Adrenal gland (tissue), 12 donors: ENCODE measurements around the gene PTCH2. TPM values are rescaled to one million over a fixed set of nuclear protein-coding genes. Genes with fewer than 3 reads are reported as not detected.
A peak's percentile ranks its signal among the peaks of the same experiment; 100 is the strongest.

ENCODE experiments used
- DNase-seq, 7 donors: peaks; one replicate each; pipeline ENCODE4 v3.0.0-alpha.2; 2019 to 2020
- H3K27ac ChIP-seq, 5 donors: fragments of 200-600 bp; sonication (generic) in 4 of 5; 1 replicate in 3 of 5; 2 replicates in 2 of 5; pipeline versions ENCODE4 v1.5.1 to v1.8.0; 2016 to 2020; ENCODE audit warnings: mild to moderate bottlenecking in 1 of 5
- H3K27me3 ChIP-seq: fragments of 200-600 bp; 2 replicates; pipeline ENCODE4 v1.8.0; 2021
- H3K36me3 ChIP-seq, 2 donors: fragments of 200-600 bp; replicated peaks in 1 of 2; 1 replicate in 1 of 2; 2 replicates in 1 of 2; pipeline versions ENCODE4 v1.5.1 to v1.8.0; 2018 to 2022
- H3K4me1 ChIP-seq, 2 donors: fragments of 200-600 bp; replicated peaks in 1 of 2; 1 replicate in 1 of 2; 2 replicates in 1 of 2; pipeline versions ENCODE4 v1.5.1 to v1.8.0; 2018 to 2021
- H3K4me3 ChIP-seq, 4 donors: fragments of 200-600 bp; sonication (generic) in 3 of 4; one replicate each; pipeline ENCODE4 v1.5.1; 2016 to 2018
- H3K9me3 ChIP-seq, 3 donors: fragments of 200-600 bp; sonication (generic) in 1 of 3; replicated peaks in 1 of 3; 1 replicate in 2 of 3; 2 replicates in 1 of 3; pipeline versions ENCODE4 v1.5.1 to v1.8.0; 2016 to 2021
- CTCF ChIP-seq, 6 experiments: fragments of 450-650 bp in 4 of 6; fragments of 200-600 bp in 2 of 6; sonication (generic) in 1 of 6; IDR thresholded peaks; 1 replicate in 5 of 6; 2 replicates in 1 of 6; pipeline versions ENCODE4 v1.5.1 to v1.8.0; 2016 to 2021; ENCODE audit warnings: antibody characterized with exemption in 6 of 6, mild to moderate bottlenecking in 2 of 6, moderate library complexity in 1 of 6
- POLR2A ChIP-seq, 2 donors: fragments of 450-650 bp; IDR thresholded peaks; one replicate each; pipeline ENCODE4 v1.6.1; 2017; ENCODE audit warnings: antibody characterized with exemption in 2 of 2, mild to moderate bottlenecking in 2 of 2, moderate library complexity in 1 of 2
- WGBS, 4 donors: extraction: QIAGEN DNeasy Blood & Tissue Kit in 2 of 4; methylation state at CpG; one replicate each; pipeline versions ENCODE4 v1.1.5 to v1.1.7; 2013 to 2017; 5-methylcytosine and 5-hydroxymethylcytosine counted together
- intact Hi-C, 2 donors: fragments of 100-400 bp; cut with DNase I; formaldehyde crosslinking; loops; one replicate each; pipeline versions ENCODE4 v1.14.1 to v1.15.0; 2022 to 2023
- polyA plus RNA-seq, 3 donors: library from polyadenylated mRNA; stranded (reverse); fragments of 200-250 nt in 2 of 3; fragments of 350-450 nt in 1 of 3; fragmentation: Illumina TruSeq in 1 of 3; extraction: RNeasy Lipid Tissue Mini Kit (QIAGEN cat#74804) in 1 of 3; gene quantifications; one replicate each; pipeline ENCODE4 v1.2.3, GENCODE V29; 2013 to 2014
- total RNA-seq, 9 donors: library from RNA; depleted of rRNA in 4 of 9; stranded (reverse); fragments of >200 nt in 4 of 9; fragments of 120-200 nt in 1 of 9; fragmentation: NEBNext Ultra II Directional in 1 of 9; extraction: Animal tissue kit (Norgen Biotek cat#: 25700) in 1 of 9; gene quantifications; one replicate each; pipeline versions ENCODE4 v1.1.0 to v1.2.4, GENCODE V29; 2013 to 2023
- donor health status: healthy with polysubstance abuse.
- donor health status: Bipolar disorder and iron deficiency.
- donor health status: DM: yes; HTN: yes; CAD: no.
- donor health status: DM: no; HTN: no; CAD: no.
- donor health status: DM: no; HTN: no; CAD: no.
- donor health status: DM: yes; HTN: yes; CAD: no.

PTCH2 gene
- total and polyA plus RNA-seq, 12 donors, result 0.40 to 7.8 (median 1.8) TPM

GRCh38 chr1:44792736-44793502 is 50.1 kb downstream of the PTCH2 start:
- peak in 5 of 7 donors; percentile 0 to 46 (median 14) for DNase-seq
- H3K4me3 ChIP-seq, result no peak overlapping the region
- H3K27me3 ChIP-seq, result no peaks in the 10 kb centered on the region
- H3K36me3 ChIP-seq, result no peaks in the 10 kb centered on the region
- intact Hi-C loops, result loop anchor here in 1 of 2 donors (5.0 kb wide), 1 partner anchor 34 kb away; no protein-coding TSS in a partner anchor
- 89 to 96% (median 91%) methylated on average over 8 to 9 of the region's 9 CpGs for WGBS, 4 donors
- TF ChIP-seq POLR2A (IDR thresholded peaks at IDR 0.05), result no peak
- TF ChIP-seq CTCF (IDR thresholded peaks at IDR 0.05), result no peak
- no peaks in the 10 kb centered on the region for H3K9me3 ChIP-seq
- no peak overlapping the region for H3K27ac ChIP-seq
- no peaks in the 10 kb centered on the region for H3K4me1 ChIP-seq

GRCh38 chr1:44790968-44791801 is 51.9 kb downstream of the PTCH2 start:
- WGBS, 4 donors, result 75 to 87% (median 81%) methylated on average over 6 to 7 of the region's 7 CpGs
- Histone ChIP-seq H3K27me3 (no peaks in the 10 kb centered on the region), H3K4me1 (peaks cover 0 to 6% of the 10 kb centered on the region in 2 donors), H3K4me3 (no peak overlapping the region), H3K27ac (no peak overlapping the region), H3K36me3 (no peaks in the 10 kb centered on the region), H3K9me3 (no peaks in the 10 kb centered on the region)
- intact Hi-C loops, result loop anchor here in 1 of 2 donors (5.0 kb wide), 1 partner anchor 36 kb away; no protein-coding TSS in a partner anchor
- TF ChIP-seq POLR2A (IDR thresholded peaks at IDR 0.05) (no peak), CTCF (IDR thresholded peaks at IDR 0.05) (no peak)
- DNase-seq, result peak in 2 of 7 donors; percentile 9 to 21

GRCh38 chr1:44788120-44788860 is 54.8 kb downstream of the PTCH2 start, which contains the start of gene BEST4:
TSS of gene BEST4 (minus strand) at chr1:44788170. CDS start at chr1:44787705, 465 bp downstream.
- Histone ChIP-seq H3K36me3 (no peaks in the 10 kb centered on the region), H3K4me3 (no peak within 1 kb of the TSS), H3K4me1 (peaks cover 11 to 25% of the 10 kb centered on the region in 2 donors), H3K27me3 (no peaks in the 10 kb centered on the region), H3K9me3 (no peaks in the 10 kb centered on the region), H3K27ac (no peak within 1 kb of the TSS)
- TF ChIP-seq POLR2A (IDR thresholded peaks at IDR 0.05), result no peak
- TF ChIP-seq CTCF (IDR thresholded peaks at IDR 0.05), result no peak
- 72 to 85% (median 80%) methylated on average over 6 to 9 of the region's 9 CpGs for WGBS, 4 donors
- DNase-seq, result no peak
- intact Hi-C loops, result loop anchor here in 1 of 2 donors (10.0 kb wide), 1 partner anchor 53 kb away; the partner anchor contains the start of genes KIF2C and RNU5D-1
